ENCODE measurements around the gene GALNT2. TPM values are rescaled to one million over a fixed set of nuclear protein-coding genes. Genes with fewer than 3 reads are reported as not detected.

Gene GALNT2
- total and polyA plus RNA-seq, 2 of the 4 experiments (the other 2 are of a cell fraction), result 50.4 to 189 TPM

DNA sequence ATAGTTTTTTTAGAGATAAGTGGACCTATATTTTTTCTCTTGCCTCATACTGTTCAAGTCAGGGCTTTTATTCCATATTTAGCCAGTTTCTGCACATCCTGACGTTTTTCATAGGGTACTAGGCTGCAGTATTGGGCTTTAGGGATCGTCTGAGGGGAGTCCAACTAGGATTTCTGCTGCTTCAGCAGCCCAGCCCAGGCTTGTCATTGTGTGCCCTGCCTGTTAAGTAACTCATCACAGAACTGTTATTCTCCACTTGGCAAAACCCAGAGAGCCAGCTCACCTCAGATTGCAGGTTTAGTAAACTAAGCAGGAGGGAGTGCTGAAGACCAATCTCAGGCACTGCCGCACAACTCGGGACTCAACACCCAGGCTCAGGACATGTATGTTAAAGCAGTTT is 2.8 kb downstream of the GALNT2 start:
- Histone ChIP-seq H3K4ac (ENCODE audit: low read depth, low read length) (no peak overlapping the region; the same call in 1 of the 2 replicates), H2AK9ac (replicated peaks; ENCODE audit: low read depth, low read length, poor library complexity) (no peak overlapping the region), H3K23ac (ENCODE audit: low read depth, low read length) (peak overlapping the region; percentile 66; the same call in 1 of the 2 replicates), H3K4me3 (ENCODE audit: insufficient read depth, low read depth, low read length) (no peak overlapping the region), H3K9ac (ENCODE audit: low read depth, low read length) (no peak overlapping the region), H4K8ac (ENCODE audit: low read depth in 2 of 2, low read length in 2 of 2) (no peak overlapping the region; a peak in 1 of 4 replicates), H3K4me2 (ENCODE audit: low read depth, low read length) (no peak overlapping the region), H2BK20ac (ENCODE audit: low read depth, low read length) (no peak overlapping the region), H3K9me3 (ENCODE audit: control insufficient read depth, insufficient read depth, low read length) (no peaks in the 10 kb centered on the region), H3K14ac (replicated peaks; ENCODE audit: low read depth, low read length) (no peak overlapping the region), H3K79me1 (ENCODE audit: low read depth in 1 of 2, low read length in 2 of 2) (peaks cover 5 to 66% of the 10 kb centered on the region in 2 experiments), H3K27me3 (ENCODE audit: control insufficient read depth, insufficient read depth, low read length) (no peaks in the 10 kb centered on the region), H3K36me3 (ENCODE audit: control insufficient read depth, insufficient read depth, low read length) (no peaks in the 10 kb centered on the region), H3K27ac (ENCODE audit: insufficient read depth, low read length) (no peak overlapping the region), H4K5ac (ENCODE audit: low read depth, low read length) (no peak overlapping the region), H3K18ac (ENCODE audit: low read depth, low read length) (no peak overlapping the region), H3K56ac (ENCODE audit: extremely low read depth, insufficient read depth, low read length) (no peak overlapping the region), H2BK5ac (ENCODE audit: low read depth, low read length, poor library complexity, severe bottlenecking) (no peak overlapping the region), H4K20me1 (ENCODE audit: insufficient read depth, low read length) (peaks cover 66% of the 10 kb centered on the region), H2AFZ (replicated peaks; ENCODE audit: low read length, poor library complexity) (no peak overlapping the region), H2BK120ac (ENCODE audit: low read depth, low read length) (no peak overlapping the region), H3K9me1 (ENCODE audit: insufficient read depth, low read length) (peaks cover 27% of the 10 kb centered on the region), H3K4me1 (ENCODE audit: control insufficient read depth, insufficient read depth, low read length) (peaks cover 23% of the 10 kb centered on the region), H4K91ac (ENCODE audit: insufficient read depth, low read depth, low read length) (no peak overlapping the region), H2AK5ac (ENCODE audit: low read depth, low read length) (no peak overlapping the region; the same call in 1 of the 2 replicates), H2BK15ac (ENCODE audit: low read depth, low read length) (no peak overlapping the region)
- TF ChIP-seq CHD1 (IDR thresholded peaks at IDR 0.05; ENCODE audit: low read depth, low read length) (no peak), NFE2L2 (IDR thresholded peaks at IDR 0.05; ENCODE audit: low read depth, low read length) (no peak), RCOR1 (IDR thresholded peaks at IDR 0.05; ENCODE audit: insufficient replicate concordance, low read length) (no peak), POLR2A (IDR thresholded peaks at IDR 0.05; ENCODE audit: low read depth, low read length) (no peak; the same call in 1 of the 2 replicates), FOS (IDR thresholded peaks at IDR 0.05; ENCODE audit: low read depth, low read length) (no peak), CEBPB (IDR thresholded peaks at IDR 0.05; ENCODE audit: low read depth, low read length) (no peak), MAFK (IDR thresholded peaks at IDR 0.05; ENCODE audit: low read depth, low read length) (peak; percentile 56)
- TF ChIP-seq, protein P1, sequence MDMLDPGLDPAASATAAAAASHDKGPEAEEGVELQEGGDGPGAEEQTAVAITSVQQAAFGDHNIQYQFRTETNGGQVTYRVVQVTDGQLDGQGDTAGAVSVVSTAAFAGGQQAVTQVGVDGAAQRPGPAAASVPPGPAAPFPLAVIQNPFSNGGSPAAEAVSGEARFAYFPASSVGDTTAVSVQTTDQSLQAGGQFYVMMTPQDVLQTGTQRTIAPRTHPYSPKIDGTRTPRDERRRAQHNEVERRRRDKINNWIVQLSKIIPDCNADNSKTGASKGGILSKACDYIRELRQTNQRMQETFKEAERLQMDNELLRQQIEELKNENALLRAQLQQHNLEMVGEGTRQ (IDR thresholded peaks at IDR 0.05; ENCODE audit: low read depth, low read length), result no peak
- BruUV-seq (replicated peaks), result no TSS peak
- ChIA-PET POLR2A (ENCODE audit: unreplicated experiment) (interaction anchor here (0.8 kb wide), 1 partner anchor 9 kb away, joined by 3 read pairs; no protein-coding TSS in a partner anchor), CTCF (no interaction called here)
- no CpG with 5 or more reads among the region's 4 CpGs for WGBS, 2 experiments (ENCODE audit: extremely low coverage in 2 of 2, insufficient read length in 1 of 2)
- no peak for ATAC-seq (ENCODE audit: low read depth)
- dilution Hi-C loops (cut with HindIII; ENCODE audit: low sequenced_read_pairs, unreplicated experiment), result no loop called here
- in situ Hi-C loops (cut with MboI; ENCODE audit: low sequenced_read_pairs), result no loop called here
- DNase-seq, result no peak
- intact Hi-C loops (cut with micrococcal nuclease), result loop anchor here (2.0 to 5.0 kb wide), 4 partner anchors 97 to 511 kb away; partner anchors contain the start of gene ABCB10

All from IMR-90 (cell line).